Sigmoid colon (tissue), 4 donors: ENCODE data around the gene ZNF521.

Experiments used
- CTCF ChIP-seq, 4 experiments: fragments of 450-650 bp in 3 of 4; fragments of 200-600 bp in 1 of 4; IDR thresholded peaks; one replicate each; pipeline ENCODE4 v1.5.1; 2016 to 2019; ENCODE audit warnings: antibody characterized with exemption in 4 of 4, mild to moderate bottlenecking in 3 of 4, moderate library complexity in 2 of 4
- EP300 ChIP-seq, 4 donors: sonication (generic); formaldehyde crosslinking; IDR thresholded peaks; one replicate each; pipeline ENCODE4 v1.6.1; 2017; ENCODE audit warnings: antibody characterized with exemption in 4 of 4
- POLR2A ChIP-seq, 2 donors: fragments of 450-650 bp; IDR thresholded peaks; one replicate each; pipeline ENCODE4 v1.6.1; 2016; ENCODE audit warnings: antibody characterized with exemption in 2 of 2, mild to moderate bottlenecking in 2 of 2, moderate library complexity in 2 of 2
- POLR2AphosphoS5 ChIP-seq, 4 donors: sonication (generic); formaldehyde crosslinking; IDR thresholded peaks; one replicate each; pipeline ENCODE4 v1.6.1; 2017; ENCODE audit warnings: antibody characterized with exemption in 4 of 4

- no peak for TF ChIP-seq CTCF (IDR thresholded peaks at IDR 0.05)
- TF ChIP-seq POLR2A (IDR thresholded peaks at IDR 0.05) = no peak
- no peak for TF ChIP-seq EP300 (IDR thresholded peaks at IDR 0.05)
- TF ChIP-seq POLR2AphosphoS5 (IDR thresholded peaks at IDR 0.05) = no peak
Observed at GRCh38 chr18:25125680-25126079, 226.3 kb downstream of the ZNF521 start.
